Epidermal melanocyte (primary cell): Measurements from ENCODE around the gene HNRNPH1.

ENCODE experiments used
- DNase-seq: peaks from one replicate; pipeline ENCODE4 v3.0.0; 2011; ENCODE audit warnings: low spot score; ENCODE audit not compliant: insufficient read length

The HNRNPH1 gene

GRCh38 chr5:179606071-179606909, 17.2 kb downstream of the HNRNPH1 start:
- no peak for DNase-seq

DNA sequence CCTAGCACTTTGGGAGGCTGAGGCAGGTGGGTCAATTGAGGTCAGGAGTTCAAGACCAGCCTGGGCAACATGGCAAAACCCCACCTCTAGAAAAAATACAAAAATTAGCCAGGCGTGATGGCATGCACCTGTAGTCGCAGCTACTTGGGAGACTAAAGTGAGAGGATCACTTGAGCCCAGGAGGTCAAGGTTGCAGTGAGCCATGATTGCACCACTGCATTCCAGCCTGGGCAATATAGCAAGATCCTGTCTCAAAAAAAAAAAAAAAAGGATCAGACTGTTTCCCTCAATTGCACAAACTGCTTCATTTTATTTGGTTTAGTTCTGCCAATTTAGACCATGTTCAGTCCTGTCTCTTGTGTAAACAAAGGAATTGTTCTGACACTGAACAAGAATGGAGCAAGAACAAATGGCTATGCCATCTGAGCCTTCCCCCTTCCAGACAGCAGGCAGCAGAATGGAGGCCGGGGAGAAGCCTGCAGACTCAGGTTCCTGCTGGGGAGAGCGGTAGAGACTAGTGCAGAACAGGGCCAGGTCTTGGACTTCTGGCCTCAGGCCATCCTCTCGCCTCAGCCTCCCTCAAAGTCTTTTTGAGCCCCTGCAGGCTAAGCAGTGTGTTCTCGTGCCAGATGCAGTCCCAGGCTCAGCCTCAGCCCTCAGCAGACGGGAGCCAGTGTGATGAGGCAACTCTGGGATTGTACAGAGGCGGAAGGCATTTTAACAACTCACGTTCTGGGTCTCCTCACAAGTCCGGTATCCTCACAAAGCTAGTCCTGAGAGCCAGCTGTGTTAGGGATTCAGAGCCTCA, 18.2 kb downstream of the HNRNPH1 start:
- DNase-seq: no peak

DNA sequence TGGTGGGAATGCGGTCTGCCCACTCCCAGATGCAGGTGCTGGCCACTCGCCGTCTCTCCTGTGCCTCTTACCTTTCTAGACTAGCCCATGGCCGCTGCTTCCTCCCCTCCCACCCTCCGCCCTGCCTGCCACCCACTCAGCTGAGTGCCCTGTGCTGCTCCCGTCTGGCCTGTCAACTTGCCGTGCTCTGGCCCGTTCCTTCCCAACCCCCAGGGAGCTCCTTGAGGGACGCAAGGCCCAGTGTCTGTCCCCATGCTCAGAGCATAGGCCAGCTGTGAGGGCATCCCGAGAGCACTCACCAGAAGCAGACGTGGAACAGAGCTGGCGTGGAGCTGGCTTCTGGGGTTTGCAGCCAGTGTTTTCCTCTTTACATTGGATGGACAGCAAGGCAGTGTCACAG, 20.2 kb downstream of the HNRNPH1 start:
- DNase-seq: no peak

DNA sequence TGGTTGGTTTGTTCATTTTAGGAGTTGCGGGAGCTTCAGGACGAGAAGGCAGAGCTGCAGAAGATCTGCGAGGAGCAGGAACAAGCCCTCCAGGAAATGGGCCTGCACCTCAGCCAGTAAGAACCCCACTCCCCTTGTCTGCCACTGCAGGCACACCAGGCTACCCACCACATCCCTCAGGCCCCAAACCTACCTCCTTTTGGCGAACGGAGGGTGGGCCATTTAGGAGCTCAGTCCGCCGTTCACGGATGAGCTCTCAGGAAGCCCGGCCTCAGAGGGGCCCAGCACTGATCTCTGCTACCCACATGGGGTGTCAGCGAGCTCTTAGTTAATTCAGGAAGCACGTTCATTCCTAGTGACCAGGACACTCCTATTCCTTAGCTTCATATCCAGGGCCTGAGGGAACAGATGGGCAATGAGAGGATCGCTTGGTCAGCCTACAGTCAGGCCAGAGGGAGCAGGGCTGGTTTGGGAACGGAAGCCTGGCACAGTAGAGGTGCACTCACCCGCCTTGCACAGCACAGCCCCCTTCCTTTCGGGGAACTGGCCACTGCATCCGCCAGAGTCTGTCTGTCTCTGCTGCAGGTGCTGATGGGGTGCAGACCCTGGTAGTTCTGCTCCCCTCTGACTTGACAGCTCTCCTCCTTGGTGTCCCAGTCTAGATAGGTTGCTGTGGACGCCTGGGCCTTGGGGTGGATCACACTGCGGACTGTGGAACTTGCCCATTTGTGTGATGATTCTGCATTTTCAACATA, 21.4 kb downstream of the HNRNPH1 start:
- no peak for DNase-seq

DNA sequence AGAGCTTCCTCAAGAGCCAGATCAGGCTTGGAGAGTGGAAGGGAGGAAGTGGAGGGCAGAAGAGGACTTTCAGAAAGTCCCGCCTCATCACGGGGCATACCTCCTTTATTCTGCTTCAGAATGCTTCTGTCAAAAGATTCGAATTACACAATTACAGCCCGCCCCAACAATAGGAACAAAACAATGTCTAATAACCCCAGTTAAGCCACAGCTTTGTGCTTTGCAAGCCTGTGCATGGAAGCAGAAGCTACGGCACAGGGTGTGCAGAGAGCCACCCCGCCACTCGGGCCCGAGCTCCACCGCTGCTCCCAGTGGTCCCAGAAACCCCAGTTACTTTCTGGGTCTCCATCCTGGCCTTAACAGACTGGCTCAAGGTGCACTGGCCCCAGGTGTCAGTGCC, 23.5 kb downstream of the HNRNPH1 start:
- no peak for DNase-seq

GRCh38 chr5:179599566-179599965, 23.9 kb downstream of the HNRNPH1 start:
- DNase-seq: no peak

DNA sequence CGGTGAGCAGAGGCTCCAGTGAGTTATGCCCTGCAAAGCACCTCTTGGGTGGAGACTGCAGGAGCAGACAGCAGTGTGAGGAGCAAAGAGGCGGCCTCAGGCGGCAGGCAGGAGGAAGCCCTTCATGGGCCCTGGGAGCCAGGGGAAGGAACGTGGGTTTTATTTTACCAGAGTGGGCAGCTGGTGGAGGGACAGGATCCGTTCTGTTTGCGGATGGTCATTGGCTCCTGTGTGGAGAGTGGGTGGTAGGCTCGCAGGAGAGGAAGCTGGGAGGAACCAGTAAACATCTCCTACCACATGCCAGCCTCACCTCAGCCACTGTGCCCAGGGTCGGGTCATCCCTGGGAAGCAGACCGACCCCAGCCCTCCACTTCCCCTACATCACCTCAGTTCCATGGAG, 24.4 kb downstream of the HNRNPH1 start:
- no peak for DNase-seq

GRCh38 chr5:179596421-179596820, 27.1 kb downstream of the HNRNPH1 start:
- no peak for DNase-seq

GRCh38 chr5:179595916-179596315, 27.6 kb downstream of the HNRNPH1 start:
- DNase-seq: no peak

GRCh38 chr5:179588166-179588565, 35.3 kb downstream of the HNRNPH1 start:
- DNase-seq: no peak

GRCh38 chr5:179585941-179586401, 37.5 kb downstream of the HNRNPH1 start:
- DNase-seq: no peak

- no peak for DNase-seq
Observed at GRCh38 chr5:179577286-179577960, 46.0 kb downstream of the HNRNPH1 start.

DNA sequence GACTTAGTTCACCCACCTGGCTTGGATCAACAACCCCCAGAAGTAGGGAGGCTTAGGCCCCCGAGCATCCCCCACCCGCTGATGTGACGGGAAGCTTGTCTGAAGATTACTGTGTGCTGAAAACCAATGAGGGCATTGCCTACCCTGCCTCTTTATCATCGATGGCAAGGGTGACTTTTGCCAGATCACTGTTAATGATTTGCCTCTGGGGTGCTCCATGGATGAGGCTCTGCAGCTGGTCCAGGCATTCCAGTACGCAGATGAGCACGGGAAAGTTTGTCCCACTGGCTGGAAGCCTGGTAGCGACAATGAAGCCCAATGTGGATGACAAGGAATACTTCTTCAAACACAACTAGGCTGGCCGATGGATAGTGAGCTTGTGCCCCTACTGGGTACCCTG, 51.1 kb downstream of the HNRNPH1 start:
- no peak for DNase-seq

- no peak for DNase-seq
Observed at GRCh38 chr5:179568721-179569120, 54.8 kb downstream of the HNRNPH1 start.

- DNase-seq: no peak
Observed at GRCh38 chr5:179564526-179564925, 58.9 kb downstream of the HNRNPH1 start.
